ENCODE measurements around the gene BBS4. TPM values are rescaled to one million over a fixed set of nuclear protein-coding genes. Genes with fewer than 3 reads are reported as not detected.

Gene BBS4
- total and polyA plus RNA-seq, 9 of the 15 experiments (the other 6 are each of a cell fraction or from before 2014, with no cell fraction given), result 25.1 to 80.7 (median 38.9) TPM

- TF ChIP-seq REST (IDR thresholded peaks at IDR 0.05; ENCODE audit: borderline replicate concordance), result peak; percentile 45
- no peak; the same call in 1 of the 2 replicates for TF ChIP-seq REST (CRISPR knock-in tag; IDR thresholded peaks at IDR 0.05; ENCODE audit: low read depth)
- TF ChIP-seq ZNF134 (CRISPR knock-in tag; conservative IDR thresholded peaks at IDR 0.05), result no peak
- no peak for TF ChIP-seq MLX (CRISPR knock-in tag; conservative IDR thresholded peaks at IDR 0.05)
- no peak for TF ChIP-seq TCFL5 (CRISPR knock-in tag; conservative IDR thresholded peaks at IDR 0.05)
- TF ChIP-seq SNRNP70 (optimal IDR thresholded peaks at IDR 0.05; ENCODE audit: low read depth, low read length), result no peak
- no peak for TF ChIP-seq E2F1 (CRISPR knock-in tag; IDR thresholded peaks at IDR 0.05)
- TF ChIP-seq BHLHE40 (IDR thresholded peaks at IDR 0.05; ENCODE audit: low read length), result no peak
- no peak for TF ChIP-seq ETV6 (IDR thresholded peaks at IDR 0.05; ENCODE audit: borderline replicate concordance in 1 of 2, low read depth in 2 of 2, low read length in 1 of 2)
- no peak for TF ChIP-seq ETV6 (CRISPR knock-in tag; IDR thresholded peaks at IDR 0.05; ENCODE audit: borderline replicate concordance)
- TF ChIP-seq ZBTB34 (CRISPR knock-in tag; IDR thresholded peaks at IDR 0.05), result no peak
- TF ChIP-seq EP300 (IDR thresholded peaks at IDR 0.05; ENCODE audit: low read length), result no peak
- no peak for TF ChIP-seq PBX2 (CRISPR knock-in tag; IDR thresholded peaks at IDR 0.05; ENCODE audit: low read depth)
- no peak for TF ChIP-seq PBX2 (tag; conservative IDR thresholded peaks at IDR 0.05; ENCODE audit: low read depth)
Observed at GRCh38 chr15:72783004-72783639, 97.1 kb downstream of the BBS4 start (continued).

All from K562 (cell line).